HG03439 (cell line): ENCODE results near the gene BTF3.

Source experiments
- ATAC-seq: cut with Tn5 transposase; IDR thresholded peaks from one replicate; pipeline ENCODE4 v1.9.1; 2021; ENCODE audit warnings: mild to moderate bottlenecking, moderate library complexity; ENCODE audit not compliant: unreplicated experiment

BTF3 gene

GRCh38 chr5:73519531-73520283 lies 21.5 kb downstream of the BTF3 start:
- ATAC-seq: peak; percentile 97

GRCh38 chr5:73522989-73523388 lies 24.7 kb downstream of the BTF3 start:
- ATAC-seq: no peak

GRCh38 chr5:73523861-73524260 lies 25.6 kb downstream of the BTF3 start:
- ATAC-seq: no peak

- ATAC-seq: no peak
Measured at GRCh38 chr5:73525606-73526203, 27.5 kb downstream of the BTF3 start.

- ATAC-seq: no peak
Measured at GRCh38 chr5:73528248-73528647, 30.0 kb downstream of the BTF3 start.

- ATAC-seq: no peak
Measured at GRCh38 chr5:73529081-73529480, 30.8 kb downstream of the BTF3 start.

GRCh38 chr5:73531356-73531755 lies 33.1 kb downstream of the BTF3 start:
- no peak for ATAC-seq

- no peak for ATAC-seq
Measured at GRCh38 chr5:73532195-73532594, 34.0 kb downstream of the BTF3 start.

- no peak for ATAC-seq
Measured at GRCh38 chr5:73534011-73534644, 35.9 kb downstream of the BTF3 start.

GRCh38 chr5:73534971-73535370 lies 36.7 kb downstream of the BTF3 start:
- no peak for ATAC-seq

GRCh38 chr5:73539730-73540129 lies 41.5 kb downstream of the BTF3 start:
- no peak for ATAC-seq

- ATAC-seq: no peak
Measured at GRCh38 chr5:73540192-73540591, 42.0 kb downstream of the BTF3 start.

GRCh38 chr5:73542020-73542419 lies 43.8 kb downstream of the BTF3 start:
- ATAC-seq: no peak

GRCh38 chr5:73544429-73545402 lies 46.5 kb downstream of the BTF3 start:
- no peak for ATAC-seq

- ATAC-seq: no peak
Measured at GRCh38 chr5:73545403-73545779, 47.1 kb downstream of the BTF3 start.

GRCh38 chr5:73550016-73550415 lies 51.8 kb downstream of the BTF3 start:
- no peak for ATAC-seq

GRCh38 chr5:73552642-73553041 lies 54.4 kb downstream of the BTF3 start:
- no peak for ATAC-seq
